HFFc6 (cell line): ENCODE results near the gene PEX10. TPM values are rescaled to one million over a fixed set of nuclear protein-coding genes. Genes with fewer than 3 reads are reported as not detected.

Experiments
- DNase-seq: peaks from one replicate; pipeline ENCODE4 v3.0.0-alpha.2; 2018
- H3K27ac Mint-ChIP-seq: 2 replicates; pipeline ENCODE4 v1.8.0; 2020; ENCODE audit warnings: mild to moderate bottlenecking, mixed read lengths
- H3K27me3 Mint-ChIP-seq: 2 replicates; pipeline ENCODE4 v1.8.0; 2021; ENCODE audit warnings: mild to moderate bottlenecking, moderate library complexity, mixed read lengths; ENCODE audit not compliant: insufficient read depth
- H3K36me3 Mint-ChIP-seq: 2 replicates; pipeline ENCODE4 v1.8.0; 2021; ENCODE audit warnings: low read depth, mixed read lengths
- H3K4me1 Mint-ChIP-seq: 2 replicates; pipeline ENCODE4 v1.8.0; 2020; ENCODE audit warnings: low read depth, mixed read lengths
- H3K4me3 Mint-ChIP-seq: 2 replicates; pipeline ENCODE4 v1.8.0; 2020; ENCODE audit warnings: mild to moderate bottlenecking, moderate library complexity, mixed read lengths
- H3K9me3 Mint-ChIP-seq: 2 replicates; pipeline ENCODE4 v1.8.0; 2020; ENCODE audit warnings: mild to moderate bottlenecking, mixed read lengths
- total RNA-seq, 6 experiments: library from RNA; stranded (reverse); fragmentation: NEBNext Ultra II Directional; extraction: Animal tissue kit (Norgen Biotek cat#: 25700); gene quantifications; 2 replicates in 1 of 6; 3 replicates in 5 of 6; pipeline ENCODE4 v1.2.3, GENCODE V29; 2021
- TF ChIP-seq, protein P1 (sequence below): fragments of 200-600 bp; sonication (generic); IDR thresholded peaks from 2 replicates; pipeline ENCODE4 v1.5.0; 2021; ENCODE audit warnings: antibody characterized with exemption, mild to moderate bottlenecking

Gene PEX10
- total RNA-seq, 6 experiments from 2014 or later: 25.4 to 29.8 (median 26.4) TPM

DNA sequence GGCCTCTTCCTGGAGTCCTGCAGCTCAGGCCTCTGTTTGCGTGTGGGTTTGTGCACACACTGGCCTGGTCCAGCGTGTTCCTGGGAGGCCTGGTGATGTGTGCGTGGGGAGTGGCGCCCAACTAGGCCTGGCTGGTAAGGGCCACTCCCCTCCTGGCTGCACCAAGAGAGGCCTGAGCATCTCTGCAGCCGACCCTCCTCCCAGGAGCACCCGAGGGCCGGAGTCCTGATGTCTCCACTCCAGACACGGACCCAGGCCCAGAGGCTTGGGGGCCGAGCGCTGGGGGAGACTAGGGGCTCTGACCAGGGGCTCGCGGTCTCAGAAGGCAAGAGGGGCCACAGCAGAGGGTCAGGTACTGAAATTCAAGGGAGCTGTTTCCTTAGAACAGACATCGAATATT is 54.3 kb downstream of the PEX10 start:
- peaks cover 4% of the 10 kb centered on the region for H3K27me3 Mint-ChIP-seq
- no peak overlapping the region for H3K27ac Mint-ChIP-seq
- H3K9me3 Mint-ChIP-seq: peaks cover 5% of the 10 kb centered on the region; the same call in 1 of the 2 replicates
- H3K4me1 Mint-ChIP-seq: peaks cover 13% of the 10 kb centered on the region
- DNase-seq: no peak
- H3K36me3 Mint-ChIP-seq: peaks cover 6% of the 10 kb centered on the region; the same call in 1 of the 2 replicates
- TF ChIP-seq, protein P1, sequence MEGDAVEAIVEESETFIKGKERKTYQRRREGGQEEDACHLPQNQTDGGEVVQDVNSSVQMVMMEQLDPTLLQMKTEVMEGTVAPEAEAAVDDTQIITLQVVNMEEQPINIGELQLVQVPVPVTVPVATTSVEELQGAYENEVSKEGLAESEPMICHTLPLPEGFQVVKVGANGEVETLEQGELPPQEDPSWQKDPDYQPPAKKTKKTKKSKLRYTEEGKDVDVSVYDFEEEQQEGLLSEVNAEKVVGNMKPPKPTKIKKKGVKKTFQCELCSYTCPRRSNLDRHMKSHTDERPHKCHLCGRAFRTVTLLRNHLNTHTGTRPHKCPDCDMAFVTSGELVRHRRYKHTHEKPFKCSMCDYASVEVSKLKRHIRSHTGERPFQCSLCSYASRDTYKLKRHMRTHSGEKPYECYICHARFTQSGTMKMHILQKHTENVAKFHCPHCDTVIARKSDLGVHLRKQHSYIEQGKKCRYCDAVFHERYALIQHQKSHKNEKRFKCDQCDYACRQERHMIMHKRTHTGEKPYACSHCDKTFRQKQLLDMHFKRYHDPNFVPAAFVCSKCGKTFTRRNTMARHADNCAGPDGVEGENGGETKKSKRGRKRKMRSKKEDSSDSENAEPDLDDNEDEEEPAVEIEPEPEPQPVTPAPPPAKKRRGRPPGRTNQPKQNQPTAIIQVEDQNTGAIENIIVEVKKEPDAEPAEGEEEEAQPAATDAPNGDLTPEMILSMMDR: no peak
- H3K4me3 Mint-ChIP-seq: no peak overlapping the region

DNA sequence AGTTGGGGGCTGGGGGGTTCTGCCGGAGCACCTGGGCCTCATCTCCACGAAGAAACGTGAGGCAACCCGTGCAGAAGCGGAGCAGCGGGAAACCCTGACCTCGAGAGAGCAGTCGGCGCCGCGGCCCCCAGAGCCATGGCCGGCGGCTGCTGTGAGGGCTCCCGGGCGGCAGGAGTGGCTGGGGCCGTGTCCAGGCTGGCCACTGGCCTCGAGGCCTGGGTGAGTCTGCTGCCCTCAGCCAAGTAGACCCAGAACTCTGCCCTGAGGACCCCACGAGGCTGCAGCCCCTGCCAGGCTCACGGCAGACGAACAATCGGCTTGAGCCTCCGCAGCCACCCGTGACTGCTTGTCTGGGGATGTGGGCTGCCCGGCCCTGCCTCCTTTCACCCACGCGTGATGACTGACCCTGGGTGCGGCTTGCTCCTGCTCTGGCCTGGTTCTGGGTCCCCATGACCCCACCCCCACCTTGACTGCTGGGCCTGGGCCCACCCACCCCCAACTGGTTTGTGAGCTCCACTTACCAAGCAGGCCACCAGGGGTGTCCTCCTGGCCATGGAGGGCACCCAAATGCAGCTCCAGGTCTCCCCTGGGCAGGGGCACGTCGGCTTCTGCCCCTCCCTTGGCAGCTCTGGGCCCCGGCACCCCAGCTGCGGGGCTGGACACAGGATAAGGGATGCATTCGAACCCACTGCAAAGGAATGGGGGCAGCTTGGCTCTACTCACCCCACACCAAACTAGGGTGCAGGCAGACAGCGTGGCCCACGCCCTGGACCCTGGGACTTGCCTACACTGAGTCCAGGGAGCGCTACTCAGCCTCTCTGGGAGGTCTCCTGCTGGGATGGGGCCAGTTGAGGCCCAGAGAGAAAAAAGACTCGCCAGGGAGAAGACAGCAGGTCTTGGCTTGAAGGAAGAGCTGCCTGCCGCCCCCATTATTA is 55.2 kb downstream of the PEX10 start:
- Mint-ChIP-seq H3K36me3 (peaks cover 2% of the 10 kb centered on the region; the same call in 1 of the 2 replicates), H3K27me3 (peaks cover 9% of the 10 kb centered on the region), H3K27ac (no peak overlapping the region), H3K4me1 (peaks cover 13% of the 10 kb centered on the region), H3K4me3 (no peak overlapping the region), H3K9me3 (no peaks in the 10 kb centered on the region)
- no peak for DNase-seq
- TF ChIP-seq, protein P1: no peak

GRCh38 chr1:2356401-2356800 is 56.0 kb downstream of the PEX10 start:
- TF ChIP-seq, protein P1: no peak
- Mint-ChIP-seq H3K9me3 (no peaks in the 10 kb centered on the region), H3K4me1 (peaks cover 13% of the 10 kb centered on the region), H3K27me3 (peaks cover 11% of the 10 kb centered on the region), H3K27ac (no peak overlapping the region), H3K36me3 (no peaks in the 10 kb centered on the region), H3K4me3 (no peak overlapping the region)
- no peak for DNase-seq

DNA sequence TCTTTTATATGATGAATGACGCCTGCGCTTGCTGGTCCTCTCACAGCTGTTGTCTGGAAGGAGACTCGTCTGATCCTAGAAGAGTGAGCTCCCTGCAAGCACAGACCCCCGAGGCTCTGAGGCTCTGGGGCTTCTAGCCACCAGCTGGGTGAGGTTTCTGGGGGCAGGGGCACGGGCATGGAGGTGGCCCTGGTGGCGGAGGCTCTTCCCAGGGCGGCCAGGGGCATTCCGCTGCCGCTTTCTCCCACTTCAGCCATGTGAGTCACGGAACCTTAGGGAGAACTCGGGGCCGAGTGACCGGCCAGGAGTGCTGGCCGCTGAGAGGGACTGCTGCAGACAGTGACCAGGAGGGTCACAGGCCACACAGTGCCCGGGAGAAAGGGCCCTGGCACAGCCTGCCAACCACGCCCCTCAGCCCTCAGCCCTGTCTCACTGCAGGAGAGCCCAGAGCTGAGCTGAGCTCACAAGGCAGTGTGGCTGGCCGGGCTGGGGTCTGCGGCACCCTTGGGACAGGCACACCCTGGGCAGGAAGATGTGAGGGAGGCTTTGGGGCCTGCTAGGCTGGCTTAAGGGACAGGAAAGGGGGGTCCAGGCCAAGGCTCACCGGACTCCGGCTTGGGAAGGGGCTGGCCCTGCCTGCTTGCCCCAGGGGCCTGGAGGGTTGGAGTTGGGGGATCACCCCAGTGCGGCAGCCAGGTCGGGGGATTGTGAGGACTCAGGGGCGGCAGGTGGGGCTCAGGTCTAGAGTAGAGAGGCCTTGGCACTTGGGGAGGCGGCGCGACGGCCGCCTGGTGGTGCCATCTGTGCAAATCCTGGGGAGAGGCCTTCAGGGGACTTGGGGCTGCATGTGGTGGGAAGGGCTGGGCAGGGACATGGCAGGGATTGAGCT is 56.7 kb downstream of the PEX10 start:
- no peaks in the 10 kb centered on the region for H3K36me3 Mint-ChIP-seq
- TF ChIP-seq, protein P1: no peak
- H3K4me3 Mint-ChIP-seq: no peak overlapping the region
- H3K27me3 Mint-ChIP-seq: peaks cover 13% of the 10 kb centered on the region
- H3K9me3 Mint-ChIP-seq: no peaks in the 10 kb centered on the region
- no peak for DNase-seq
- H3K4me1 Mint-ChIP-seq: peaks cover 6% of the 10 kb centered on the region
- no peak overlapping the region for H3K27ac Mint-ChIP-seq

GRCh38 chr1:2354511-2355372 is 57.6 kb downstream of the PEX10 start:
- Mint-ChIP-seq H3K9me3 (no peaks in the 10 kb centered on the region), H3K27ac (no peak overlapping the region), H3K36me3 (no peaks in the 10 kb centered on the region), H3K4me3 (no peak overlapping the region), H3K27me3 (peaks cover 15% of the 10 kb centered on the region), H3K4me1 (no peaks in the 10 kb centered on the region)
- no peak for DNase-seq
- TF ChIP-seq, protein P1: no peak
